ENCODE data around the gene OR52N1. TPM values are rescaled to one million over a fixed set of nuclear protein-coding genes. Genes with fewer than 3 reads are reported as not detected.

The OR52N1 gene
- total and polyA plus RNA-seq, 2 of the 4 experiments (the other 2 are of a cell fraction): not detected

DNA sequence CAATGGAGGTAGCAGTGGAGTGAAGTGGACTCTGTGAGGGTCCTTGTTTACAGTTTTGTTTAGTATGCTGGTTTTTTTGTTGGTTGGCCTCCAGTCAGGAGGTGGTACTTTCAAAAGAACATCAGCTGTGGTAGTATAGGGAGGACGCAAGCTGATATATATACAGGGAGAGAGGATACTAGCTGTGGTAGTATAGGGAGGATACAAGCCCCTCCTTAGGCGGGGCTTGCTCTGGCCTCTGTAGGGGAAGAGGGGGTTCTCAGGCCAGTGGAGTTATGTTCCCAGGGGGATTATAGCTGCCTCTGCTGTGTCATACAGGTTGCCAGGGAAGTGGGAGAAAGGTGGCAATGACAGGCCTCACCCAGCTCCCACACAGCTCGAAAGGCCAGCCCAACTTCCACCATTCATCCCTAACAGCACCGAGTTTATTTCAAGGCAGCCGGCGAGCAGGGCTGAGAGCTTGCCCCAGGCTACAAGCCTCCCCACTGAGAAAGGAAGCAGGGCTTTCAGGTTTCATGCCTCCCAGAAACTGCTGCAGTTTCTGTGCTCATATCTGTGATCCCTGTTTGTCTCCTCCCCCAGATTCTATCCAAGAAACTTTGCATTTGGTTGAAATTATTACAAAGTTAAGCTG, 40.2 kb upstream of the OR52N1 start:
- POLR2A ChIA-PET (ENCODE audit: unreplicated experiment): no interaction called here
- H4K5ac ChIP-seq (ENCODE audit: low read depth, low read length): no peak overlapping the region

More for the DNA sequence above, 40.2 kb upstream of the OR52N1 start:
- DNase-seq (no peak), ATAC-seq (ENCODE audit: low read depth) (no peak)
- in situ Hi-C loops (cut with MboI; ENCODE audit: low sequenced_read_pairs) (no loop called here), dilution Hi-C loops (cut with HindIII; ENCODE audit: low sequenced_read_pairs, unreplicated experiment) (no loop called here), intact Hi-C loops (cut with micrococcal nuclease) (no loop called here)
- no peak overlapping the region for H3K56ac ChIP-seq (ENCODE audit: extremely low read depth, insufficient read depth, low read length)
- H3K18ac ChIP-seq (ENCODE audit: low read depth, low read length): no peak overlapping the region
- no peaks in the 10 kb centered on the region for H4K20me1 ChIP-seq (ENCODE audit: insufficient read depth, low read length)
- H3K4ac ChIP-seq (ENCODE audit: low read depth, low read length): no peak overlapping the region
- H3K23ac ChIP-seq (ENCODE audit: low read depth, low read length): no peak overlapping the region
- no peak overlapping the region for H2AFZ ChIP-seq (replicated peaks; ENCODE audit: low read length, poor library complexity)
- no TSS peak for BruUV-seq (replicated peaks)
- no peak overlapping the region for H2AK9ac ChIP-seq (replicated peaks; ENCODE audit: low read depth, low read length, poor library complexity)
- no peak overlapping the region for H2AK5ac ChIP-seq (ENCODE audit: low read depth, low read length)
- no peaks in the 10 kb centered on the region for H3K9me1 ChIP-seq (ENCODE audit: insufficient read depth, low read length)
- H2BK20ac ChIP-seq (ENCODE audit: low read depth, low read length): no peak overlapping the region
- H3K9me3 ChIP-seq (ENCODE audit: control insufficient read depth, insufficient read depth, low read length): no peaks in the 10 kb centered on the region
- H3K4me3 ChIP-seq (ENCODE audit: insufficient read depth, low read depth, low read length): no peak overlapping the region
- H3K36me3 ChIP-seq (ENCODE audit: control insufficient read depth, insufficient read depth, low read length): no peaks in the 10 kb centered on the region
- no peak overlapping the region for H3K14ac ChIP-seq (replicated peaks; ENCODE audit: low read depth, low read length)
- CTCF ChIA-PET: no interaction called here
- H3K4me2 ChIP-seq (ENCODE audit: low read depth, low read length): no peak overlapping the region
- H4K8ac ChIP-seq (ENCODE audit: low read depth in 2 of 2, low read length in 2 of 2): no peak overlapping the region
- TF ChIP-seq NFE2L2 (IDR thresholded peaks at IDR 0.05; ENCODE audit: low read depth, low read length) (no peak), SMC3 (IDR thresholded peaks at IDR 0.05; ENCODE audit: low read depth, low read length) (no peak), BHLHE40 (IDR thresholded peaks at IDR 0.05; ENCODE audit: low read depth, low read length) (no peak), MXI1 (IDR thresholded peaks at IDR 0.05; ENCODE audit: borderline replicate concordance, low read depth, low read length) (no peak), MAFK (IDR thresholded peaks at IDR 0.05; ENCODE audit: low read depth, low read length) (no peak)
- no peak overlapping the region for H2BK5ac ChIP-seq (ENCODE audit: low read depth, low read length, poor library complexity, severe bottlenecking)
- H3K79me1 ChIP-seq (ENCODE audit: low read depth in 1 of 2, low read length in 2 of 2): no peaks in the 10 kb centered on the region
- H3K27me3 ChIP-seq (ENCODE audit: control insufficient read depth, insufficient read depth, low read length): no peaks in the 10 kb centered on the region
- no peak overlapping the region for H2BK120ac ChIP-seq (ENCODE audit: low read depth, low read length)
- H3K27ac ChIP-seq (ENCODE audit: insufficient read depth, low read length): no peak overlapping the region
- H3K4me1 ChIP-seq (ENCODE audit: control insufficient read depth, insufficient read depth, low read length): no peaks in the 10 kb centered on the region
- H2BK15ac ChIP-seq (ENCODE audit: low read depth, low read length): no peak overlapping the region
- H3K9ac ChIP-seq (ENCODE audit: low read depth, low read length): no peak overlapping the region
- no peak overlapping the region for H4K91ac ChIP-seq (ENCODE audit: insufficient read depth, low read depth, low read length)
- no CpG with 5 or more reads among the region's 6 CpGs for WGBS, 2 experiments (ENCODE audit: extremely low coverage in 2 of 2, insufficient read length in 1 of 2)
